HG02938 (cell line): ENCODE results near the gene KCTD20.

Source experiments
- ATAC-seq: cut with Tn5 transposase; IDR thresholded peaks from one replicate; pipeline ENCODE4 v1.9.1; 2021; ENCODE audit warnings: mild to moderate bottlenecking, moderate library complexity; ENCODE audit not compliant: unreplicated experiment

KCTD20 gene

DNA sequence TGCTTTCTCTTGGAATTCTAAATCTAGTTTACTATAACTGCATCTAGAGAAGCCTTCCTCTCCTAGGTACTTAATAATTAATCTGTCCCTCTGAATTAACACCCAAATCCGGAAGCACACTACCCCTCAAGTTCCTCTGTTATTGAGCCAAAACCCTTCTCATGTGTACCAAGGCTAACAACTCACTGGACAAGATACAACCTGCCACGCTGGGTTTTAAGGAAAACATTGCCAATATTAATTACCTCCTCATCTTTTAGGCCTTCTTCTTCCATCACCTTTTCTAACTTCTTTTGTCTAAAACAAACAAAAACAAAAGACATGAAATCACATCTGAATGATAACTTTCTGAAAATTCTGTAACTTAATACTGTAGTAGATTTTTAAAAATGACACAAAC, 82.5 kb downstream of the KCTD20 start:
- no peak for ATAC-seq

- no peak for ATAC-seq
Measured at GRCh38 chr6:36526066-36526465, 83.3 kb downstream of the KCTD20 start.

DNA sequence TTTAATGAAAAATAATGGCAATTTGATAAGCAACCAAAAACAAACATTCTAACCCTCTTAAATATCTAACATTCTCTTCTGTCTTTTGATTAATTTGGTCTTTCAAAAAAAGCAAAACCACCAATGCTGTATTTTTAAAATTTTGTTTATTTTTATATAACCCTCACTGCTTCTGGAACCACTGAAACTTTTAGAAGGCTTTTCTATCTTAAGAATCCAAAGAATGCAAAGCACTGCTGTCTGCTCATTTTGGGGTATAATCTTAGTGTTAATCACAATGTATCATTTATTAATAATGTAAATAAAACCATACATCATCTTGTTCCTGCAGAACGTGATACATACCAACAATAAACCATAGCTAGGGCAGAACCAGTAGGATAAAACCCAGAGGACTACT, 90.5 kb downstream of the KCTD20 start:
- no peak for ATAC-seq

- no peak for ATAC-seq
Measured at GRCh38 chr6:36536873-36537547, 94.2 kb downstream of the KCTD20 start.

DNA sequence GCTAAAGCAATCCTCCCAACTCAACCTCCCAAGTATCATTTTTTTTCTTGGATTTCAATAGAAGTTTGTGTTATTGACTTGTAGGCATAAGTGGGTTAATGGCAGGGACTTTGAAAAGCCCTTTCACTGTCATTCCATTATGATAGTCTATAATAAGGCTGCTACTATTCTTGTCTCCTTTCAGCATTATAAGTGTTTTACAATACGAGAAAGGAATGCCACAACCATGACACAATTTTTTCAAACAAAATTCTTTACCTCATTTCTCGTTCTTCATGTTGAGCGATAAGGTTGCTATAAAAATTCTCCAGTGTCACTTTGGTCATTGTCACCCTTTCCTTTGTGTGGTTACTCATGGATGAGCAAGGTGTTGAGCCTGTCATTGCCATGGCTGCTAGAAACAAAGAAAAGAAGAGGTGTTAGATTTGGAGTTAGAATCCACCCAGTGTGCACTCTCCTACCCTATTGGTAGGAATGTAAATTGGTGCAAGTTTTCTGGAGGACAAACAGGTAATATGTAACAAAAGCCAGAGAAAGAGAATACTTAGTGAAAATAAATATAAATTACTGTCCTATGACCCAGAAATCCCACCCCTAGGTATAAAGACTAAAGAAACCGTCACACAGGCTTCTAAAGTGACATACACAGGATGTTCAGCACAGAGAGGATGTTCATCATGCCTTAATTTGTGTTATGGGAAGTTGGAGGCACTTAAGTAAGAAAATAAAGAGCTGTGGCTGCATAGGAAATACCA, 97.2 kb downstream of the KCTD20 start:
- no peak for ATAC-seq
